ENCODE results near the gene DACH1.
A peak's percentile ranks its signal among the peaks of the same experiment; 100 is the strongest.
"Not testable (repeated sequence)": the region's sequence is repeated elsewhere in the genome, so short reads cannot be mapped to it uniquely, and the experiment has no call there.

DACH1 gene

GRCh38 chr13:71789693-71790329 lies 77.2 kb downstream of the DACH1 start:
- DNase-seq (ENCODE audit: low read depth) = no peak
- no peak overlapping the region for H3K4me3 ChIP-seq (ENCODE audit: low read depth, low read length)

DNA sequence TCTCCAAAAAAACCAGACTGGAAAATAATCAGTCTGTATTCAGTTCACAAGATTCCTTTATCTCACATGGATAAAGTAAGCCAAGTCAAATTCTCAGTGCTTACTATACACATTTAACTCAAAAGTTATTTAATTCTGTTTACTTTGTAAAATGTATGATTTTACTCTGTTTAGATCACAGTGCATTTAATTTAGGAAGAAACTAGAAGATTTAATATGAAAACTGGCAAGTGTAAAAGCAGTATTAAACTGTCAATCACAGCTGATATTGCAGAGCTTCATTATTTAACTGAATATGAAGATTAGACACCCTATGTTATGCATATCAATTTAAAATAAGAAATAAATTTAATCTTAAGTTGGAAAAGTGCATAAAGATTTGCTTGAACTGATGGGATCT lies 78.0 kb downstream of the DACH1 start:
- H3K4me3 ChIP-seq (ENCODE audit: low read depth, low read length) = no peak overlapping the region
- no peak for DNase-seq (ENCODE audit: low read depth)

- no peak for DNase-seq (ENCODE audit: low read depth)
- H3K4me3 ChIP-seq (ENCODE audit: low read depth, low read length) = no peak overlapping the region
Observed at GRCh38 chr13:71787414-71787813, 79.6 kb downstream of the DACH1 start.

DNA sequence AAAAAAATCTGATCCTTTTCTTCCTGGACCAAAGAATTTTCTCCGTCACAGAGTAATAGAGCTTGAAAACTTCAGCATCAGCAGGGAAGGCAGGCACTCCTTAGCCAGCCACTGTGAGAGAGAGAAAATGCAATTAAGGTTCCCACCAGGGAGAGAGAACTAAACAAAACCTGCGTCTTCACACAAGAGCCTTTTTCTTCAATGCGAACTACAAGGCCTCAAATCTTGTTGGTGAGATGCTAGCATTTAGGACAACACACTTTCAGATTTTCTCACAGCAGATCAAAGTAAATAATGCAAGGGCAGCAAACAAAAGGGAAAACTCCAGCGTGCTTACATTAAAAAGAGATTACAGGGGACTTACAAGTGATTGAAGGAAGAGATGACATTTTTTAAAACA lies 80.1 kb downstream of the DACH1 start:
- no peak overlapping the region for H3K4me3 ChIP-seq (ENCODE audit: low read depth, low read length)
- DNase-seq (ENCODE audit: low read depth) = no peak

GRCh38 chr13:71785361-71785760 lies 81.6 kb downstream of the DACH1 start:
- no peak for DNase-seq (ENCODE audit: low read depth)

DNA sequence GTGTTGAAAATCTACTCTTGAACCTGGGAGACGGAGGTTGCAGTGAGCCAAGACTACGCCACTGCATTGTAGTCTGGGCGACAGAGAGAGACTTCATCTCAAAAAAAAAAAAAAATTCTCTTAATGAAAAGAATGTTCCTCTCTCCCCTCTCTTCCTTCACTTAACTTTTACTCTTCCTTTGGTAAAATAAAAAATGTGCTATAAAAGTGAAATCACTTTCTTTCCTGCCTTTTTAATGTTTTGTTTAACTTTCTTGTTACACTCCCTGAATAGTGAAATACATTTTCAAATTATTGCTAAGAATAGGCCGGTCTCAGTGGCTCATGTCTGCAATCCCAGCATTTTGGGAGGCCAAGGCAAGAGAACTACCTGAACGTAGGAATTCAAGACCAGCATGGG lies 86.5 kb downstream of the DACH1 start:
- H3K4me3 ChIP-seq (ENCODE audit: low read depth, low read length) = no peak overlapping the region

More at GRCh38 chr13:71785361-71785760, 81.6 kb downstream of the DACH1 start:
- H3K4me3 ChIP-seq (ENCODE audit: low read depth, low read length) = no peak overlapping the region

GRCh38 chr13:71778998-71779397 lies 88.0 kb downstream of the DACH1 start:
- not testable (repeated sequence) for H3K4me3 ChIP-seq (ENCODE audit: low read depth, low read length)

More for the DNA sequence above, 86.5 kb downstream of the DACH1 start:
- DNase-seq (ENCODE audit: low read depth) = no peak

DNA sequence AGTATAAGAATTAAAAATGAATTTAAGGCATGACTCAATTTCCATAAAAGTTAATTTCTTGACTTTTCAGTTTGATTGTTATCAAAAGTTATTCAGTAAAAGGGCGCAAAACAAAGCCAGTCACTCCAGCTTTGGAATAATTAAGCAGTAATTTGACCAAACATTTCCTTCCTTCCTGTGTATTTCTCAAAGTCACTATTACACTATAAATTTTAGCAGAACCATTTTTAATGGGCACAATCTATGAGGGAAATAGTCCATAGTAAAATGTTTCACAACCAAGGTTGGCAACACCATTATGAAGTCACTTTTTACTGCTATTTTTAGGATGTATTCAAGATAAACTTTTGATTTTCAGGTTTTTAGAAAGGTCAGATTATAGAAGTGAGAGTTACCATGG lies 91.0 kb downstream of the DACH1 start:
- no peak for DNase-seq (ENCODE audit: low read depth)
- H3K4me3 ChIP-seq (ENCODE audit: low read depth, low read length) = no peak overlapping the region

More at GRCh38 chr13:71778998-71779397, 88.0 kb downstream of the DACH1 start:
- DNase-seq (ENCODE audit: low read depth) = not testable (repeated sequence)

- no peak overlapping the region for H3K4me3 ChIP-seq (ENCODE audit: low read depth, low read length)
- DNase-seq (ENCODE audit: low read depth) = no peak
Observed at GRCh38 chr13:71774863-71775262, 92.1 kb downstream of the DACH1 start.

DNA sequence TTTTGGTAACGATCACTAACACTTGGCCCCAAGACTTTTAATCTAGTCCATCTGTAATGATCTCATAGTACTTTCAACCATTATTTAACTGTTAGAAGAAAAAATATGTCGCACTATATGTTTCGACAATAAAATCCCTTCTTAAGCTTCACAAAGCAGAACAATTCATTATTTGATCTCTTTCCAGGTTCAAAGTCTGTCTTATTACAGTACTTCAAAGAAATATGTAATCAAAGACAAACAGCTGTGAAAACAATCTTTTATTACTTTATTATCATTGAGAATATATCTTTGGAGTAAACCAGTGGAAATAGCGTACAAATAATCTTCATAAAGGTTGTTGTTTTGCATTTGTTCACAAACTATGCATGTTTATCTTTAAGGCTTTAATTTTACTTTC lies 93.5 kb downstream of the DACH1 start:
- DNase-seq (ENCODE audit: low read depth) = no peak
- no peak overlapping the region for H3K4me3 ChIP-seq (ENCODE audit: low read depth, low read length)

- H3K4me3 ChIP-seq (ENCODE audit: low read depth, low read length) = no peak overlapping the region
- DNase-seq (ENCODE audit: low read depth) = no peak
Observed at GRCh38 chr13:71772361-71772760, 94.6 kb downstream of the DACH1 start.

DNA sequence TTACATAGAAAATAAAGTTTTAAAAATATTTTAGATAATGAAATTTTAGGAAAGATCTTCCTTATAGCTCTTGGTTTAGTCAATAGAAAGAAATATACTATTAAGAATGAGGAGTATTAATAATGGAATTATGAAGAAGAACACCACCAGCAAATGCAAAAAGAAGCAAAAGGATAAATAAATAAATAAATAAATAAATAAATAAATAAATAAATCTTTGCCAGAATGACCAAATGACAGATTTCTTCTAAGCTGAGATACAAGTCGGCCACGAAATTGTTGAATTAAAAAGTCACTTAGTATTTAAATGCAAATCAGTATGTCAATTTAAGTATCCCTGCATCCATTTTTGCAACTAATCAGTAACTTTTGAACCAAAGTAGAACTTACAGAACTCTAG lies 95.9 kb downstream of the DACH1 start:
- H3K4me3 ChIP-seq (ENCODE audit: low read depth, low read length) = no peak overlapping the region
- no peak for DNase-seq (ENCODE audit: low read depth)

DNA sequence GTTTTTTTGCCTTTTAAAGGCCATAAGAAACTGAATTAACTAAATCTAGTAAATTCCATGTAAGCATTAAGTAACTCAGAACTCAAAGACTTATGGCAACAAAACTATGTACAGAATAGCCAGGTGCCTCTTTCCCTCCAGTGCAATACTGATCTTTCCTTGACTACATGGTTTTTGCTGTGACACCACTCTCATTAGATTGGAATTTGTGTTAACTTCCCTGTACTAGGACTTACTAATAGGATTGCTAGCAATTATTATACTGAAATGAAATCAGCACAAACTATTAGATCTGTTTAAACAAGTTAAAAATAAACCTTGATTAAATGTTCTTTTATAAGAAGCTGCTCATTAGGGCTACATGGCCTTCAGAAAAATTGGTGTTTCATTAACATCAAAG lies 96.3 kb downstream of the DACH1 start:
- no peak overlapping the region for H3K4me3 ChIP-seq (ENCODE audit: low read depth, low read length)
- DNase-seq (ENCODE audit: low read depth) = no peak

DNA sequence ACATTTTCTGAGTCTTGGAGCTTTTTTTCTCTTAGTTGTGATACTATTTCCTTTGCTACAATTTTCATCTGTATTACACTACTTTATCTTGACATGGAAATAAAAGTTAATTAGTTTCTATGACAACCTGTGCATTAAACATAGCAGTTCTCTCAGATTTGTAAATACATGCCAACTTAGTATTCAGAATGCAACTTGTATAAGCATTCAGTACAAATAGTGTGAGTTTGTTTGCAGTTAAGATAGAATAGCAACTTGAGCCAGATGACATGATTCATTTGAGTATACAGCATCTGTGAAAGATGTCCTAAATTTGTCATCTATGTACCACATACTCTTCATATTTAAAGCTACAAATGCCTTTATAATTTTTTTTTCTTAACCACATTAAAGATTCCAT lies 98.1 kb downstream of the DACH1 start:
- no peak overlapping the region for H3K4me3 ChIP-seq (ENCODE audit: low read depth, low read length)
- no peak for DNase-seq (ENCODE audit: low read depth)

- no peak for DNase-seq (ENCODE audit: low read depth)
- no peak overlapping the region for H3K4me3 ChIP-seq (ENCODE audit: low read depth, low read length)
Observed at GRCh38 chr13:71759651-71760511, 107.1 kb downstream of the DACH1 start.

DNA sequence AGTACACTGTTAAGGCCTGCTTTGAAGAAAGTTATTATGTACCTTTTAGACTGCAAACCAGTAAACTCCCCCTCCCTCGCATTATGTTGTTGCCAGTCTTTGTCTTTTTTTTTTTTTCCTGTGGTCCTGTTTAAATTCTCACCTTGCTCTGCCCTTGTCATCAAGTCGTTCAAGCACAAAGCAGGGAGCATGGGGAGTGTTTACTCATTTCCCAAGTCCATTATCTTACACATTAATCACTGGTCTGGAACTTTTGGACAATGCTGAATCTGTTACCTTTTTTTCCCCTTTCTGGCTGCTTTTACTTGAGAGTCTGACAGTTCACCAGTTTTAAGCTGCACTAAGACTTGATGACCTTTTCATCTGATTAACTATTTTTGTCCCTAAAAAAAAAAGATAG lies 108.2 kb downstream of the DACH1 start:
- DNase-seq (ENCODE audit: low read depth) = no peak
- H3K4me3 ChIP-seq (ENCODE audit: low read depth, low read length) = no peak overlapping the region

DNA sequence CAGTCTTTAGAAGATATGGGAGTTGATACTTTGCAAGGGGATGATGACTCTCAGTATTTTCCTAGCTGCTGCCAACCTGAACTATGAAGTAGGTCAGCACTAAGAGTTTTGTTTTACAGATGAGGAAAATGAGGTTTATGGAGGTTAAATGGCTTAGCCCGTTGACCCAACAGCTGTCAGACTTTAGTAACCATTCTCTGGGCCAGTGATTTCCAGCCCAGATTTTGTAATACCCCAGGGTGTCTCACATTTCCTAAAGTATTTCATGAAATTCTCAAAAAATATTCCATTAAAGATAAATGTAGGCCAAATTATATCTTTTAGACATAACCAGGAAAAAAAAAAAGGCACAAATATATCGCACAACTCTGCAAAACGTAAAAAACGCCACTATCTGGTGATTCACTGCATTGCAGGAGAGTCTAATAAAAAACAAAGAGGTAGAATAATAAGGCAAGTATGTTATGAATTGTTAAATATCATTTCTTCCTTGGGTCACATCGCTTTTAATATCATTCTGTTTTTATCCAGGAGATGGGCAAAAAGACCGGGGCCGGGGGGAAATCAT lies 112.5 kb downstream of the DACH1 start:
- no peak overlapping the region for H3K4me3 ChIP-seq (ENCODE audit: low read depth, low read length)
- peak; percentile 3 for DNase-seq (ENCODE audit: low read depth)

DNA sequence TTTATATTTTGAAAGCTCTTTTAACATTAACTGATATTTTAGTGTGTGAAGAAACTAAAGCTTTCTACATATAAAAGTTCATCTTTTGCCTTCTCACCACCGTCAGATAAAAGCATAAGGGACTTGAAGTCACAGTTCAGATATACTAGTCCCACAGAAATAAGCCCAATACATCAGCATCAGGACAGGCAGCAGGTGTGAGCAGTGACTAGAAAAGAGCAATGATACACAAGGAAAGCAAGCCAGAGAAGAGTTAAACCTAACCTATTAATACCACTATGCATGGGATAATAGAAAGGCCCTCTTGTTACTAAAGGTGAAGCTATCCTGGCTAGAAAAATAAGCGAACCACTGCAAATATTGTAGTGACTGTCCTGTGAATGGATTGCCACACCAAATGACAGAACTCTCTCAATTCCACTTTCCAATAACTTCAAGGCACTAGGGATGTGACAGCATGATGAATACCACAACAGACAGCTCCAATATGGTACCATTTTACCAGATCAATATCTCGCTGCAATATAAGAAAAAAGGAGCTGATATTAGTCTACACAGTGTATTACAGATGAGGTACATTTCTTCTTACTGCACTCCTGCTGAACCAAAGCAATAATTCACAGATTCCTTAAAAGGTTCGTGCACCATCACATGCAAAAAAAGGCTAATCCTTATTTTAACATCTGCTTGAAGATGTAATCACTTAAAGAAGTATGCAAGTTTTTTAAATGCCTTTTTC lies 114.1 kb downstream of the DACH1 start:
- DNase-seq (ENCODE audit: low read depth) = no peak
- no peak overlapping the region for H3K4me3 ChIP-seq (ENCODE audit: low read depth, low read length)

DNA sequence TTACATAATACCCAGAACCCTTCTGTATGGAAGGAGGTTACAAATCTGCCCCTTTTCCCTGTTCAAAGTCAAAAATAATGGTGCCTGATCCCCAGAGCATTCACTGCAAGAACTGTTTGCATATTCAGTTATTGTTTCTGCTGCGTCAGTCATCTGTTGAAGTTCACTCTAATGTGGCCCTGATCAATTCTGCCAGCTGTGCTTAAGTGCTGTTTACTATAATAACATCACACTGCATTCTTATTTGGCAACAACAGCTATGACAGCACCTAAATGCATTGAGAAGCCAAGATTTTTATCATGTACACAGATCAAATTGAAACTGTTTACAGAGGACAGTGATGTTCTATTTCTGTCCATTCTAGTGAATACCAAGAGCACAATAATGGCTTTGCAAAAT lies 115.9 kb downstream of the DACH1 start:
- no peak for DNase-seq (ENCODE audit: low read depth)
- no peak overlapping the region for H3K4me3 ChIP-seq (ENCODE audit: low read depth, low read length)

GRCh38 chr13:71730267-71730666 lies 136.7 kb downstream of the DACH1 start:
- no peak overlapping the region for H3K4me3 ChIP-seq (ENCODE audit: low read depth, low read length)
- no peak for DNase-seq (ENCODE audit: low read depth)
